GM19023 (cell line): ENCODE data around the gene SCN8A.

Source experiments
- ATAC-seq: cut with Tn5 transposase; IDR thresholded peaks from one replicate; pipeline ENCODE4 v1.9.1; 2021; ENCODE audit warnings: mild to moderate bottlenecking, moderate library complexity; ENCODE audit not compliant: unreplicated experiment

Gene SCN8A

DNA sequence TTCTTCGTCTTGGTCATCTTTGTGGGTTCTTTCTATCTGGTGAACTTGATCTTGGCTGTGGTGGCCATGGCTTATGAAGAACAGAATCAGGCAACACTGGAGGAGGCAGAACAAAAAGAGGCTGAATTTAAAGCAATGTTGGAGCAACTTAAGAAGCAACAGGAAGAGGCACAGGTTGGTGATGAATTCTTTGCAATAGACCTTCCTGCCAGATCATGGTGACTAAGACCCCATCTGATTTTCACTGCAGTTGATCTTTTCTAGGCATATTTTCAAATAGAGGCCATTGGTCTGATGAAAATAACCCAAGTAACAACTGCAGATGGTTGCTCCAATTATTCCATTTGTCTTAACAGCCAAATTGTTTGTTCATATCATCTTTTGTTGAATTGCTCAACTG, 114.4 kb downstream of the SCN8A start:
- ATAC-seq: no peak

DNA sequence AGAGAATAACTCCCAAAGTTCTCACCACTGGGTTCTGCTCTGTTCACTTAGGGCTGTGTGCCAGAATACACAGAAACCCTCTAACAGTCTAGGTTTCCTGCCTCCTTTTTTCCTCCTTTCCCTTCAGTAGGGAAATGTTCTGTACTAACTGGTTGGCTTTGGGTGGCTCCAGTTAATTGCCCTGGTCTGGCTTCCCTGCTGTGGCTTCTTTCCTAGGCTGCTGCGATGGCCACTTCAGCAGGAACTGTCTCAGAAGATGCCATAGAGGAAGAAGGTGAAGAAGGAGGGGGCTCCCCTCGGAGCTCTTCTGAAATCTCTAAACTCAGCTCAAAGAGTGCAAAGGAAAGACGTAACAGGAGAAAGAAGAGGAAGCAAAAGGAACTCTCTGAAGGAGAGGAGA, 115.2 kb downstream of the SCN8A start:
- ATAC-seq: no peak

DNA sequence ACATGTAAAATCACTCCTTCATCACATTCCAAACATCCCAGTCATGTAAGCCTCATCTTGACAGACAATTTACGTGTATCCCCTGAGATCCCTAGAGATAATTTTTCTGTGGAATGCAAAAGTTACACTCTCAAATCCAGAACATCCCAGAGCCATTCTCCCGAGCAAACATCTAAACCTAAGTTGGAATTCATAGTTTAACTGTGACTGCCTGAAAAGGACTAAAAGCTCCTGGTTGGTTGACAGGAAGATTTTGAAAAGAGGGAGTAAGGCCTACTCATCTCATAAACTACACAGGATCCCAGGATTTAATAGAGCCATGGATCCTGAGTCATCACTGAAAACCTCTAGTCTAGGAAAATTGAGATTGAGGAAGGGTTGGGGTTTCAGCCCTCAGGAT, 123.6 kb downstream of the SCN8A start:
- ATAC-seq: no peak

DNA sequence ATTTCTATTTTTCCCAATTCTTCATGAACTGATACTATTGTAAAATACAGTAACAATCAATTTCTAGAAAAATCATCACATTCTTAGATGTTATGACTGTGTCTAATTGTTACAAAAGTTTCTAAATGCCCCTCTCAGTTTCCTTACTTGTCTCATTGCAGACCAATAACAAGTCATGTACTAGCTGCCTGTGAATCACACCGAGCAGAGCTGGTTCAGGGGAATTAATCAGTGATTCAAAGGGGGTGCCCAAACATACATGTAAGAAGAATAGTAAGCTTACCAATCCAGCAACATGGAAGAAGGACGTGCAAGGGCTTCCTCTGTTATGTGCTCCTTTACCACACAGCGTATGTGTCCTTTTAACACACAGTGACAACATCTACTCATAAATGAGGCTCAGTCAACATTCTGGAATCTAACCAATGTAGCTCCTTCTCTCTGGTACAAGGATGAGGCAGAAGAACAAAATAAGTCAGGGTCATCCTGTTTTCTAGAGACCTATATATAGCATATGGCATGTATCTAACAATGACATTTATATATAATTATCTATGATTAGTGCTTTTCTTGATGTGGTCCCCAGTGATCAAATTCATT, 126.4 kb downstream of the SCN8A start:
- ATAC-seq: no peak

DNA sequence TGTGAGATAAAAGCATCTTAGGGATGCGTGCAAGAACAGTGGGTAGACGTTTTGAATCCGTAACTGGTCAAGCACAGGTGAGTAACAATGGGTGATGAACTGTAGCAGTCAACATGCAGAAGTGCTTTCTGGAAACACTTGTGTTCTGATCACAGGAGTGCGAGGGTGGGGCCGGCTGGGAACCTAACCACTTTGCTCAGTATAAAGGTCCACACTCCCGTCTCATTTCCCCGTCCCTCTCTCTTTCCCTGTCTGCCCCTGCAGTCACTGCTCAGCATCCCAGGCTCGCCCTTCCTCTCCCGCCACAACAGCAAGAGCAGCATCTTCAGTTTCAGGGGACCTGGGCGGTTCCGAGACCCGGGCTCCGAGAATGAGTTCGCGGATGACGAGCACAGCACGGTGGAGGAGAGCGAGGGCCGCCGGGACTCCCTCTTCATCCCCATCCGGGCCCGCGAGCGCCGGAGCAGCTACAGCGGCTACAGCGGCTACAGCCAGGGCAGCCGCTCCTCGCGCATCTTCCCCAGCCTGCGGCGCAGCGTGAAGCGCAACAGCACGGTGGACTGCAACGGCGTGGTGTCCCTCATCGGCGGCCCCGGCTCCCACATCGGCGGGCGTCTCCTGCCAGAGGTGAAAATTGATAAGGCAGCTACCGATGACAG, 130.4 kb downstream of the SCN8A start:
- ATAC-seq: no peak

DNA sequence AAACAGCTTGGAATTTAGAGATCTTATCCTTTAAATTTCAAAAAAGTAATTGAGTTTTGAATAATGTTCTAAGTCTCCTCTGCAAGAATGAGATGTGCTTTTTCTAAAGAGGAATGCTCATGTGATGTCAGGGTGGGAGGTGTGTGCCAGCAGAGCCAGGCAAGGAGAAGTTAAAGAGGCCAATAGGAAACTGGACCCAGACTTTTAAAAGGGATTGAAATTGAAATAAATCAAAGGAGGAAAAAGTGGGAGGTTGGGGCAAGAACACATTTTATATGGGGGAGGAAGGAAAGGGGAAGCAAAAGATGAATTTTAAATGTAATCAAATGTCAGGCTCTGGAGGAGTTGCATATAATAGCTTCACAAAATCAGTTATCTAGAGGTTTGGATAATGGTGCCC, 131.4 kb downstream of the SCN8A start:
- ATAC-seq: no peak

DNA sequence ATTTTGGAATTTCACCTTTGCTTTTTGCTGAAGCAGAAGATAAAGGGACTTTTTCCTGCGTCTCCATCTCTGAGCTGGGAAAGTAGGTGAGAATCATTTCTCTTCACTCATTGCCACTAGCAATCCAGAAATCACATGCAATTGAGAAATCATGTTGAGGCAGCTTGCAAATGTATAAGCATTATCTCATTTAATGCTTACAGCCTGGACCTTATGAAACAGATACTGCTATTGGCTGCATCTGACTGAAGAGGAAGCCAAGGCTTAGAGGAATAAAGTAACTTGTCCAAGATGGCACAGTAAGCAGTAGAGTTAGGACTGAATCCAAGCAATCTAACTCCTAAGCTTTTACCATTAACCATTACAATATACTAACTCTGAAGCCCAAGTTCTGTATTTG, 135.1 kb downstream of the SCN8A start:
- no peak for ATAC-seq

DNA sequence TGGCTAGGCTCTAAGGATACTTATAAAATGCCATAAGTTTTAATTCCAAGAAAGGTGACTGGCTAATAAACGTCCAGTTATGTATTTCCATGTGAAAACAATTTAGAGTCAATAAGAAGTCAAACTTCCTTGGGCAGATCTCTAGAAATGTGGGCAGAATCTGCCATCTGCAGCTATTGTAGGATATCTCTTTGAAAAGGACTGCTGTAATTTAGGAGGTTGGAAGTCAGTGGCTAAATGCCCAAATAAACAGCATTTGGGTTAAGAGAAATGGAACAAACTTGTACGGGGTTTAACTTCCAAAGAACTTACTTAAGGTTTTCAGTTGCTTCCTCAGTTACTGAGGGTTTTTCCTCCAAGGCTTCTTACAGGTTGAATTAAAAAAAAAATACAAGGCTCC, 135.9 kb downstream of the SCN8A start:
- ATAC-seq: no peak

DNA sequence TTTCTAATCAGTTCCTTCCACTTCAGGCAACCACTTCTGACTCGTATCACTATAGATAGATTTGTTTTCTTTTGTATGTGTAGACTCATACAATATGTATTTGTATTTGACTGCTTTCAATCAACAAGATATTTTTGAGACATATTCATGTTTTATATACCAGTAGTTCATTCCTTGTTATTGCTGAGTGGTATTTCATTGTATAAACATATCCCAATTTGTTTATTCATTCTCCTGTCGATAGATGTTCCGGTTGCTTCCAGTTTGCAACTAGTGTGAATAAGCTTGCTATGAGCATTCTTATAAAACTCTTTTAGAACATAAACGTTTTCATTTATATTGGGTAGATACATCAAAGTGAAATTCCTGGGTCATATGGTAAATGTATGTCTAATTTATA, 138.3 kb downstream of the SCN8A start:
- ATAC-seq: no peak

DNA sequence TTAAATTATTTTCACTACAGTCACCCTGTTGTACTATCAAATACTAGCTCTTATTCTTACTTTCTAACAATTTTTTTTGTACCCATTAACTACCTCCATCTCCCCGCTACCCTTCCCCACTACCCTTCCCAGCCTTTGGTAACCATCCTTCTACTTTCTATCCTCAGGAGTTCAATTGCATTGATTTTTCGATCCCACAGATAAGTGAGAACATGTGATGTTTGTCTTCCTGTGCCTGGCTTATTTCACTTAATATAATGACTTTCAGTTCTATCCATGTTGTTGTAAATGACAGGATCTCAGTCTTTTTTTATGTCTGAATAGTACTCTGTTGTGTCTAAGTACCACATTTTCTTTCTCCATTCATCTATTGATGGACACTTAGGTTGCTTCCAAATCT, 139.7 kb downstream of the SCN8A start:
- ATAC-seq: no peak

DNA sequence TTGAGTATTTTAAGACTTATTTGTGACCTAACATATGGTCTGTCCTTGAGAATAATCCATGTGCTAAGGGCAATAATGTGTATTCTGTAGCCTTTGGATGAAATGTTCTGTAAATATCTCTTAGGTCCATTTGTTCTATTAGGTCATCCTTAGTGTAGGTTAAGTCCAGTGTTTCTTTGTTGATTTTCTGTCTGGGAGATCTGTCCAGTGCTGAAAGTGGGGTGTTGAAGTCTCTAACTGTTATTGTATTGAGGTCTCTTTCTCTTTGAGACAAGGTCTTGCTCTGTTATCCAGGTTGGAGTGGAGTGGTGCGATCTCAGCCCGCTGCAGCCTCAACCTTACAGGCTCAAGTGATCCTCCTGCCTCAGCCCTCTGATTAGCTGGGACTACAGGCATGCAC, 149.5 kb downstream of the SCN8A start:
- no peak for ATAC-seq

DNA sequence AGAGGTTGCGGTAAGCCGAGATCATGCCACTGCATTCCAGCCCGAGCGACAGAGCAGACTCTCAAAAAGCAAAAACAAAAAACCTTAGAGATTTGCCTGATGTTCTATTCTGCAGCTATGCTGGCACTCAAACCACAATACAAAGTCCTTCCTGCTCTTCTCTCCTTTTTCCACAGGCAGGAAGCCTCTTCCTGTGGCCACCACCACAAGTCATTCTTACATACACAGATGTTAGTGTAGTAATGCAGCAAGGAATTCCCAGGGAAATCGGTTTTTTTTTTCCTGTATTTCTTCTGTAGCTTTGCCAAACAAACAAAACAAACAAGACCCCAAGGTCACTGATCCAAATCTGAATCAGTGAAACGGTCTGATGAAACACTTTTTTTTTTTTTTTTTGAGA, 153.2 kb downstream of the SCN8A start:
- no peak for ATAC-seq

DNA sequence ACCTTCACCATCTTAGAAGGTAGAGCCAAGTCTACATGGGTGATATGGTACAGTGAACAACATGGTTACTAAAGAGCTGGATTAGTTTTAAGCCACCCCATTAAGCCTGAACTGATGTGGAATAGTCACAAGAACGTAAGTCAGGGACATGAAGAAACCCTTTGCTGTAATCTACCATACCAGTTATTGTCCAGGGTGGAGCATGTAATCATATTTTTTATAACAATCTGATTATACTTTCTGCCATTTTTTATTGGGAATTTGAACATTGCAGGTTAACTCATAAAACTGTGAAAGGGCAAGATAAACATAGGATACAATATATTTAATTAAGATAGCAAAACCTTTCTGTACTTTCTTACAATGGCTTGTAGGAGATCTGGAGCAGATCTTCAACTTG, 153.9 kb downstream of the SCN8A start:
- no peak for ATAC-seq

DNA sequence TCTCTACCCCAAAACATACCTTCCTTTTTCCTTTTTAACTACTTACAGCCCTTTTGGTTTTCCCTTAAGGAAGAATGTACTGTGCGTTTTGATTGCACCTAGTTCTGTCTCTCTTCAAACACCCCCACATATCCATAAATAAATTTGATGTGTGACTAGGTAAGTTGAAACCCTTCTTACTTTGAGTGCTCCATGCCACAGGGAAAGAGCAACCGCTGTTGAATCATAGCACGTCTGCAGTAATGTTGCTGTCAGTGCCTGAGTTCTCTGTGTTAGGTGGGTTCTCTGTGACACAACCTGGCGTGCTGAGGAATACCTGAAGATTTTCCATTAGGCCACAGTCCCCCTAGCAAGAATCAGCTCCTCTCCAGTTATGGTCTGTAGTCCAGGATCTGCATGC, 155.4 kb downstream of the SCN8A start:
- no peak for ATAC-seq

DNA sequence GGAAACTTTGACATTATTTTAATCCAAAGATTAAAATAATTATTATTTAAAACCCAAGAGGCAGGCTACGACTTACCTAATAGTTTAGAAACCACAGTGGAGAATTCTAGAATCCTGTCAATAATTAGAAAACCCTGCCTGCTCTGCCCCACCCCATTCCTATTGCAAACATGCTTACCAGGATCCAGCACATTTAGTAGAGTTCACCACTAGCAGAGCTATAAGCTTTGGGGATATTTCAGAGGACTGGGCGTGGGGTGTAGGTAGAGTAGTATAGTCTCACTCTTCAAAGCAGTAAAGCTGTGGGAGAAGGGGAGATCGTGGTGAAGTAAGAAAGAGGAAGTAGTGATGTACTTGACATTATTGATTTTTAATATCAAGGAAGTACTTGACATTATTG, 157.2 kb downstream of the SCN8A start:
- no peak for ATAC-seq

DNA sequence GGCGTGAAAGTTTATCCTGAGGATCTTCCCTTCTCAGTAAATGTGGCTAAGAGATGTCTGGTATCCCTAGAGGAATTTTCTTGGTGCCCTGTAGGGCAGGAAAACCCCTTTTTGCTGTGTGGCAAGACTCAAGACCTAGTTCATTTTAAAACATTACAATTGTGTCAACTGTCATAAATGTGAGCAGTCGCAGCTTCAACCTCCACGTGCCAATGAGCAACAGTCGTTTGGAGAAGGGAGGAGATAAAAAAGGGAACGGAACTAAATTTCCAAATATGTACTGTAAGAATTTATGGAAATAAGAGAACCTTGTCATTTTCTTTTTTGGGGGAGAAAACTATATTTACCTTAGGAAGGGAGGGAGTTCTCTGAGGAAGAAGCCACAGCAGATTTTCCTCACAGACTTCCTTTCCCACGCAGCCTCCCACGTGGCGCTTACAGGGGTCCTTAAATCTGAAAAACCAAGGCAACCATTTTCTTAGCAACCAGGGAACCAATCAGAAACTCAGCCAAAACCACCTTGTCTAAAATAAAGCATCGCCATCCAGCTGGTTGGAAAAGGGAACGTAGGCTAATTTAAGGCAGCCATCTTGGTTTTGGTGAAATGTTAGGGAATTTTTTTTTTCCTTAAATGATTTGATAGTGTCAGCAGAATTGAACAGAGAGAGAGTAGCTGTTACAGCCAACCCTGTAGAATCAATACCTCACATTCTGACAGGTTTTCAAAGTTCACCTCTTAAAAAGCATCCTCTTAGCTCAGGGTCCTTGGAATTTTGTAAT, 158.4 kb downstream of the SCN8A start:
- ATAC-seq: no peak

DNA sequence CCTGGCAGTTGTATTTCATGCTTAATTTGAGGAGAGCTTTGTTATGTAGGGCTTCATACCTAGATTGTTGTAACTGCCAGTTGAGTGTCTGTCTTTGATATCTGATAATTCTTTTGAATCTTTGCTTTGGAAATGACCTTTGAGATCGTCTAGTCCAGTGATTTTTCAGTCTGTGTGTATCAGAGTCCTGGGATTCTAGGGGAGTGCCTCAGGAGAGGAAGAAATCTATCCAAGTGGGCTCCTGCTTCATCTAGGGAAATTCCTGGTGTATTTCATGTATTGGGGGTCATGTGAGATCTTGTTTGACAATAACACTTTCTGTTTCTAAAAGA, 158.9 kb downstream of the SCN8A start:
- no peak for ATAC-seq

DNA sequence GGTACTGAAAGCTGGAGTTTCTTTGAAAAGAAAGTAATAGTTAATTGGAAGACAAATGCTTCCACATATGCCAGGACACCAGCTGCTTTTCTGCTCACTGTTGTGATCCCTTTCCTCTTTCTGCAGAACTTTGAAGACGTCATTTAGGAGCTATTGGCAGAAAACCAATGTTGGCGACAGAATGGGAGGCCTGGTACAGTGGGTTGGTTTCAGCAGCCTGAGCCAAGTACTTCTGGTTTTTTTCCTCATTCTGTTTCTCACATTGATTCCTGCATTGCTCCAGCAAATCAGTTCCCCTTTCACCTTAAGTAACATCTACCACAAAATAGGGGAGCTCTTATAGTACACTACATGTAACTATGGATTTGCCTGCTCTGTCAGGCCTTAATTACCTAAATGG, 160.6 kb downstream of the SCN8A start:
- no peak for ATAC-seq

DNA sequence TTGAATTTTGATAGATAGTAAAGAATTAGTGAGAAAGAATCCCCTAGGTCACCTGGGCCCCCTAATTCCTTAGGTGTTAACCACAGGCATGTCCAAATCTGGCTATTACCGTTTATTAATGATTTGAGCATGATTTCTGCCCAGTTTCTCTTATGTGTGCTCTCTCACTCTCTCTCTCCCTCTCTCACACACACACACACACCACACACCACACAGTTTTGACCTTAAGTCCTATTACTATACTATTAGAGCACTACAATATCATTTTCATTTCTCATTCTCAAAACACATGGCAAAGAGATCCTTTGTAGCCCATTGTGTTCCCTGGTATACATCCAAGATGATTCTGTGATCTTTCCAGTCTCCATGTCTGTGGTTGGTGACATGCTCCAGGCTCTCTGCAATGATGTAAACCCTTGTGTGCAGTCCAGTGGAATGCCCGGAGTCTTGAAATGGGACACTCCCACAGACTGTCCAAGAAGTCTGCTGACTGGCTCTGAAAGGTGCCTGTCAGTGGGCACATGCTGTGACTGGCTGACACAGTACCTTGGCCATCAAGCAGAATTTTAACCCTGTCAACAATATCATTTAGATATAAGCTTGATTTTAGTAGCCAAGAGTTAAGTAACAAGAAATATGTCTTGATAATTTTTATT, 161.3 kb downstream of the SCN8A start:
- no peak for ATAC-seq

DNA sequence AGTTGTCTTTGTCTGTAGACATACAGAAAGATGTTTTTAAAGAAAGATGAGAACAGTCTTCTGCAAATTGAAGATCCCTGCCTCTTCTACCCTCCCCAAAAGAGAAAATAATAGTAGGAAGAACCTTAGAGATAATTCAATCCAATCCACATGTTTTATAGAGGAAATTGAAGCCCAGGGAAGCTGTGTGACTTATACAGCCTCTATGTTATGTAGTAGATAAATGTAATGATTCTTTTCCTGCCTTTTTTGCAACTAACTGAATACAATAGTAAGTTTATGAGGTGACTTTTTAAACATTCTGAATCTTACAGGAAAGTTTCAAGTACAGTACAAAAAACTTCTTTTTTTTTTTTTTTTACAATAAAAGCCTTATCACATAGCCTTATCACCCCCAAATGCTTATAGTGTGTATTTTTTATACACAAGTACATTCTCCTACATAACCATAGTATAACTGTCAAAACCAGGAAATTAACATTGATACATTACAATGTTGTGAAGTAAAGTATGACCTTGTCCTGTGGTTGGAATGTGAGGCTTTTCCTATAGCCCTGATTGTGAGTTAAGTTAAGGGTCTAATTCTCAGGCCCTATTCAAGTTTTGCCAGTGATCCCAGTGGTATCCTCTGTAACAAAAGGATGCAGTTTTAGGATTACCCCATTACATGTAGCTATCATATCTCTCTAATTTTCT, 163.1 kb downstream of the SCN8A start:
- no peak for ATAC-seq

DNA sequence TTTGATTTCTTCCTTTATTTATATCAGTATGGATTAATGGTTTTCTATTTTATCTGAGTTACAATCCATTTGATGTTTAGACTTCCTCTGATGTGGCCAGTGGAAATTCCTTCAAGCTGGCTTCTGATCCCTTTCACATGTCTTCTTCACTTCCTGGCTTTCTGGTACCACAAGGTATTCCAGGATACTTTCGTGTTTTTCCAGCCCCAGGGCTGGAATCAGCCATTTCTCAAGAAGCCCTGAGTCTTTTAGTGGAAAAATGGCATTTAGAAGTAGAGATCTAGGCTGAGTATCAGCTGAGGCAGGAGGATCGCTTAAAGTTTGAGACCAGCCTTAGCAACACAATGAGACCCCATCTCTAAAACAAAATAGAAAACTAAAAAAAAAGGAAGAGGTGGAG, 164.2 kb downstream of the SCN8A start:
- no peak for ATAC-seq
